Karpas-422 (cell line): ENCODE data around the gene IL16. TPM values are rescaled to one million over a fixed set of nuclear protein-coding genes. Genes with fewer than 3 reads are reported as not detected.

Source experiments
- DNase-seq: peaks from one replicate; pipeline ENCODE4 v3.0.0-alpha.2; 2015
- H2AFZ ChIP-seq: fragments of 200-600 bp; sonication (generic); 2 replicates; pipeline ENCODE4 v1.6.1; 2014; ENCODE audit warnings: antibody characterized with exemption, low read length, mixed read lengths
- H3K27ac ChIP-seq: fragments of 200-600 bp; sonication (generic); 2 replicates; pipeline ENCODE4 v1.5.1; 2014; ENCODE audit warnings: mild to moderate bottlenecking, low read length, moderate library complexity
- H3K27me3 ChIP-seq: fragments of 200-600 bp; sonication (generic); 2 replicates; pipeline ENCODE4 v1.6.1; 2014; ENCODE audit warnings: low read length, mixed read lengths
- H3K36me3 ChIP-seq: fragments of 200-600 bp; sonication (generic); 2 replicates; pipeline ENCODE4 v1.6.1; 2014; ENCODE audit warnings: low read length, mixed read lengths; ENCODE audit not compliant: insufficient read depth
- H3K4me1 ChIP-seq: fragments of 200-600 bp; sonication (generic); 2 replicates; pipeline ENCODE4 v1.6.1; 2014; ENCODE audit warnings: mild to moderate bottlenecking, low read length, mixed read lengths
- H3K4me2 ChIP-seq: fragments of 200-600 bp; sonication (generic); 2 replicates; pipeline ENCODE4 v1.6.1; 2014; ENCODE audit warnings: low read length, low read depth, mild to moderate bottlenecking; ENCODE audit not compliant: poor library complexity, severe bottlenecking
- H3K4me3 ChIP-seq: fragments of 200-600 bp; sonication (generic); 2 replicates; pipeline ENCODE4 v1.5.1; 2014; ENCODE audit warnings: mild to moderate bottlenecking, antibody characterized with exemption, low read length, mixed read lengths
- H3K79me2 ChIP-seq: fragments of 200-600 bp; sonication (generic); 2 replicates; pipeline ENCODE4 v1.6.1; 2014; ENCODE audit warnings: mild to moderate bottlenecking, low read length, mixed read lengths
- H3K9ac ChIP-seq: fragments of 200-600 bp; sonication (generic); 2 replicates; pipeline ENCODE4 v1.6.0; 2014; ENCODE audit warnings: low read length
- H3K9me2 ChIP-seq: fragments of 200-600 bp; sonication (generic), shearing (Covaris generic); replicated peaks from 2 replicates; pipeline ENCODE4 v1.6.0; 2014; ENCODE audit warnings: mild to moderate bottlenecking, low read length, moderate library complexity; ENCODE audit not compliant: insufficient read depth
- H3K9me3 ChIP-seq: fragments of 300-700, 200-600 bp; sonication (generic); 2 replicates; pipeline ENCODE4 v1.6.1; 2014; ENCODE audit warnings: low read length, mixed read lengths
- H4K20me1 ChIP-seq: fragments of 200-600 bp; sonication (generic); 2 replicates; pipeline ENCODE4 v1.6.1; 2014; ENCODE audit warnings: mild to moderate bottlenecking, antibody characterized with exemption, low read length, low read depth; ENCODE audit not compliant: insufficient read depth
- total RNA-seq: library from RNA; depleted of rRNA; stranded (reverse); fragments of >200 nt; shearing (Covaris generic); gene quantifications from 2 replicates; pipeline ENCODE4 v1.2.3, GENCODE V29; 2014; ENCODE audit warnings: low replicate concordance

The IL16 gene
- total RNA-seq, 1 experiment from 2014 or later, result 3.3 TPM

DNA sequence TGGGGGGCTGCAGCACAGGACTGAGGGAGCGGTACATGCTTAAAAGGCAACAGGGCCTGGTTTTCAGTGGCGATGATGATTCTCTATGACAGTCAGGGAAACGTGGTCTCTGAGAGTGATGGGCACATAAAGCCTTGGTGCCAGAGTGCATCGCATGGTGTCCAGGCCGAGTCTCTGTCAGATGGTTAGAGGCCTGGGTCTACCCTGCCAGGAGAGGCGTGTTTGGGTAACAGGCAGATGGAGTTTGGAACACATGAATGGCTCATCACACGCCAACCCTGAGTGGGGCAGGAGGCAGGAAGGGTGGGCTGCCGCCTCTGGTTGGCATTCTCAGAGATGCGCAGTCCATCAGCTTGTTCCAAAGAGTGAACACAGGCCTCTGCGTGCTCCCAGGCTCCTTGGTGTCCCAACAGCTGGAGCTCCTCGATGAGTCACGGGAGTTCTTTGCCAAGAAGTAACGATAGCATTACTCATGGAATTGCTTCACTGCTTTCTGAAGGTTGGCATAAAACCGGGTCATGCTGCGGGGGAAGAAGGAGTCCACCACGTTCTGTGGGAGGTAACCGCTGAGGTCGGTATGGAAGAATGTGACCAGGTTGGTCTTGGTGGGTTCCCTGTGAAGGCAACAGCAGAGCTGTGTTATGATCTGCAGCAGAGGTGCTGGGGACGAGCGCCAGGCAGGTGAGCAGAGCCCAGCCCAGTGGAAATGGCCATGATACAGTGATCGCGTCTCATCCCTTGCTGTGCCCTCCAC, 116.3 kb downstream of the IL16 start:
- Histone ChIP-seq H3K4me3 (no peak overlapping the region), H3K9me2 (no peaks in the 10 kb centered on the region), H3K27ac (no peak overlapping the region), H3K27me3 (no peaks in the 10 kb centered on the region), H3K4me2 (no peak overlapping the region), H2AFZ (no peak overlapping the region), H3K9me3 (no peaks in the 10 kb centered on the region), H3K4me1 (peaks cover 14% of the 10 kb centered on the region), H3K9ac (no peak overlapping the region), H4K20me1 (no peaks in the 10 kb centered on the region), H3K79me2 (no peaks in the 10 kb centered on the region), H3K36me3 (no peaks in the 10 kb centered on the region)
- DNase-seq, result no peak

DNA sequence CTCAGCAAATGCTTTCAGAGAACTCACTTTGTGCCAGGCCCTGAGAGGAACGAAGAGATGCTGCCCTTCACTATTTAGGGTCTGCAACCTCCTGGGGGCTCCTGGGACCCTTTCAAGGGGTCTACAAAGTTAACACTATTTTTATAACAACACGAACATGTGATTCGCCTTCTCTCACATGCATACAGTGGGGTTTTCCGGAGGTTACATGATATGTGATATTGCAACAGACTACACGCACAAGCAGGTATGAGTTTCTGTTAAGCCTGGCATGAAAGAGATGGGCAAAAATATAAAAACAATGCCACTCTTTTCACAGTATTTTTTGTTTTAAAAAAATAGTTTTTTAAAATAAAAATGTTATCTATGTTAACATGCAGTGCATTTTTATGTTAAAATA, 117.0 kb downstream of the IL16 start:
- no peaks in the 10 kb centered on the region for H3K27me3 ChIP-seq
- H3K79me2 ChIP-seq, result no peaks in the 10 kb centered on the region
- H3K36me3 ChIP-seq, result no peaks in the 10 kb centered on the region
- H3K4me1 ChIP-seq, result peaks cover 14% of the 10 kb centered on the region
- H3K9me3 ChIP-seq, result no peaks in the 10 kb centered on the region
- H4K20me1 ChIP-seq, result no peaks in the 10 kb centered on the region
- H3K9me2 ChIP-seq, result no peaks in the 10 kb centered on the region
- H3K27ac ChIP-seq, result no peak overlapping the region
- no peak overlapping the region for H3K4me3 ChIP-seq
- DNase-seq, result no peak
- no peak overlapping the region for H3K9ac ChIP-seq
- H3K4me2 ChIP-seq, result no peak overlapping the region
- H2AFZ ChIP-seq, result no peak overlapping the region

DNA sequence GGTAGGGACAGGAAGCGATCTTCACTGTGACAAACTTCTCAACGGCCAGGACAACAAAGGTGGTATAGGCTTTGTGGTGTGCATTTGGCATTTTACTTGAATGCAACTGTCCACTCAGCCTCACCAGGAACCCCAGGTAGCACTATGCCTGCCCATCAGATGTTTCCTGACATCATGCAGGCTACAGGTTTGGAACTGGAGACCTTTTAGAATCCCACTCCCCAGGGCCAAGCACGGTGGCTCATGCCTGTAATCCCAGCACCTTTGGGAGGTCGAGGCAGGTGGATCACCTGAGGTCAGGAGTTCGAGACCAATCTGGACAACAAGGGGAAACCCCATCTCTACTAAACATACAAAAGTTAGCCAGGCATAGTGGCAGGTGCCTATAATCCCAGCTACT, 117.7 kb downstream of the IL16 start:
- Histone ChIP-seq H3K9me2 (no peaks in the 10 kb centered on the region), H3K36me3 (no peaks in the 10 kb centered on the region), H3K27ac (no peak overlapping the region), H3K9me3 (no peaks in the 10 kb centered on the region), H3K4me1 (peaks cover 14% of the 10 kb centered on the region), H3K79me2 (no peaks in the 10 kb centered on the region), H3K4me2 (no peak overlapping the region), H2AFZ (no peak overlapping the region), H3K27me3 (no peaks in the 10 kb centered on the region), H3K4me3 (no peak overlapping the region), H3K9ac (no peak overlapping the region), H4K20me1 (no peaks in the 10 kb centered on the region)
- DNase-seq, result no peak

DNA sequence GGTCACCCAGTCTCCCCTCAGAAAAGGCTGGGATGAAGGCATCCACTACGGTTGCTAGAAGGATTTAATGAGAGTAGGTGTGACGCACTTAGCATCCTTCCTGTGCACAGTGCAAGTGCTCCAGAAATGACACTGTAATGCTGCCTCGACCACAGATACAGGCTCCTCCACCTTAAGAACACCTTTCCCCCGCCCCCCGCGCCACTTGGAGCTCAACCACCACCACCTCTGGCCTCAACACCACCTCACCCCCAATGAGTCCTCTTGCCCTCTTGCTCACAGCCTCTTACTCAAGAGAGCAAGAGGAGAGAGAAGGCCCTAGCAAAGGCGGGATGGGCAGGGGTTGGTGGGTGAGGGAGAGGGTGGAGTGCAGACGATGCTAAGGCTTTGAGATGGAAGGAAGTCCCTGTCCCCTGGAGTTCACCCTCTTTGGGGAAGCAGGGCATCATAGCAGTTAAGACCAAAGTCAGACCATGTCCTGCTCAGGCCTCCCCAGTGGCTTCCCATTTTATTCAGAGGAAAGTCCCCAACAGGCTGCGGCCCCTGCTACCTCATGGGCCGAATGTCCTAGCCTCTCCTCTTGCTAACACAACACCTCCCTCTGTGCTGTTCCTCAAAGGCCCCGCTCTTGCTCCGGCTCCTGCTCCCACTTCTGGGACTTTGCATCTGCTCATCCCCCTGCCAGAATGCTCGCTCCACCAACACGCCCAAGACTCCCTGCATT, 118.9 kb downstream of the IL16 start:
- H3K36me3 ChIP-seq, result no peaks in the 10 kb centered on the region
- H3K27me3 ChIP-seq, result no peaks in the 10 kb centered on the region
- H4K20me1 ChIP-seq, result no peaks in the 10 kb centered on the region
- H3K9me3 ChIP-seq, result no peaks in the 10 kb centered on the region
- no peak overlapping the region for H2AFZ ChIP-seq
- H3K9me2 ChIP-seq, result no peaks in the 10 kb centered on the region
- H3K4me3 ChIP-seq, result no peak overlapping the region
- no peak for DNase-seq
- no peak overlapping the region for H3K27ac ChIP-seq
- no peaks in the 10 kb centered on the region for H3K79me2 ChIP-seq
- H3K9ac ChIP-seq, result no peak overlapping the region
- H3K4me2 ChIP-seq, result no peak overlapping the region
- peaks cover 14% of the 10 kb centered on the region for H3K4me1 ChIP-seq

DNA sequence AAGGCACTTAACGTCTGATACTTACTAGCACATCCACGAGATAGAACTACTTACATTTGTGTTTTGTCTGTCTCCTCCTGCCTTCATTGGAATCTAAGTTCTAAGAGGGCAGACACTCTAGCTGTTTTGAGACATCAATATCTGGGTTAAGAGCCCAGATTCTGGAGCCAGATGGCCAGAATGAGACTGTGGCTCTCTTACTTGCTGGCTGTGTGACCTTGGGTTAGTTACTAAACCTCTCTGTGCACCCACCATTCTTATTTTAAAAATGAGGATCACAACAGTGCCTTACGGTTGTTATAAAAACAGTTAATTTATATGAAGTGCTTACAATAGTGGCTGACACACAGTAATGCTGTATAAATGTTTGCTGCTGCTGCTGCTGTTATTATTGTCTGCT, 119.6 kb downstream of the IL16 start:
- Histone ChIP-seq H3K36me3 (no peaks in the 10 kb centered on the region), H3K9me3 (no peaks in the 10 kb centered on the region), H3K27ac (no peak overlapping the region), H3K9ac (no peak overlapping the region), H3K9me2 (no peaks in the 10 kb centered on the region), H3K27me3 (no peaks in the 10 kb centered on the region), H3K79me2 (no peaks in the 10 kb centered on the region), H3K4me3 (no peak overlapping the region), H3K4me1 (peaks cover 14% of the 10 kb centered on the region), H2AFZ (no peak overlapping the region), H4K20me1 (no peaks in the 10 kb centered on the region), H3K4me2 (no peak overlapping the region)
- no peak for DNase-seq

DNA sequence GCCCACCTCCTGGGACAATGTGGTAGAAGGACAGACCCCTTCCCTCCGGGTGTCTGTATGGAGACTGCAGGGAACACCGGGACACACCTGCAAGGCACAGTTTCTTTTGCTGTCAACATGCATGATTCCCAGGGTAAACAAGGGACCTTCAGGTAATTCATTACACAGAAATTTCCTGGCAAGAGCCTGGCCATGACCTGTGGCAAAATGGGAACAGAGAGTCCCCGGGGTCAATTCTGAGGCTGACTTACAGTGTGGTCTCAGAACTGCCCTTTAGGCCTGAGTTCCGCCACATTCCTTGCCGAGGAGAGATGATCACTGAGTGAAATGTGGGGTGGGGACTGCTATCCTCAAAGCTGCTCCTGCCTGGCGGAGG, 121.0 kb downstream of the IL16 start:
- no peak overlapping the region for H3K9ac ChIP-seq
- H3K27me3 ChIP-seq, result no peaks in the 10 kb centered on the region
- no peak overlapping the region for H2AFZ ChIP-seq
- no peak overlapping the region for H3K4me2 ChIP-seq
- no peak overlapping the region for H3K27ac ChIP-seq
- peaks cover 7% of the 10 kb centered on the region for H3K4me1 ChIP-seq
- H3K4me3 ChIP-seq, result no peak overlapping the region
- no peaks in the 10 kb centered on the region for H3K9me3 ChIP-seq
- no peaks in the 10 kb centered on the region for H4K20me1 ChIP-seq
- no peak for DNase-seq
- no peaks in the 10 kb centered on the region for H3K36me3 ChIP-seq
- no peaks in the 10 kb centered on the region for H3K79me2 ChIP-seq
- H3K9me2 ChIP-seq, result no peaks in the 10 kb centered on the region

DNA sequence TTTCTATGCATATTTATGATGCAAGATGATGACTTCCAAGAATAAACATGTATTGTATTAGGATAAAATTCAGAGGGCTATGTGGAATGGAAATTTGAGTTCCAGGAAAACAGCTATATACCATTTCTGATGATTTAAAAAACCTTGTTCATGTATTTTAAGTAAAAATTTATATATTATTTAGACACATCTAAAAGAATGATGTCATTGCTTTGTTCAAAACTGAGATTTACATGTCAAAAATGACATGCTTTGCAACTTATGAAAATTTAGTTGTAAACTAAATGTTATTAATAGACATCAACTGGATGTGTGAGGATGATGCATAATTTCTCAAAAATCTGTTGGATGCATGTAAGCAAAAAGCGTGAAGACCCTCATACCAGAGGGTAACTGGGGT, 125.0 kb downstream of the IL16 start:
- no peak overlapping the region for H3K27ac ChIP-seq
- peaks cover 17% of the 10 kb centered on the region for H3K4me1 ChIP-seq
- H3K9me3 ChIP-seq, result no peaks in the 10 kb centered on the region
- no peaks in the 10 kb centered on the region for H4K20me1 ChIP-seq
- no peak overlapping the region for H3K4me3 ChIP-seq
- H3K9me2 ChIP-seq, result no peaks in the 10 kb centered on the region
- H3K36me3 ChIP-seq, result no peaks in the 10 kb centered on the region
- no peaks in the 10 kb centered on the region for H3K79me2 ChIP-seq
- no peak overlapping the region for H3K4me2 ChIP-seq
- no peak overlapping the region for H3K9ac ChIP-seq
- DNase-seq, result no peak
- H3K27me3 ChIP-seq, result no peaks in the 10 kb centered on the region
- no peak overlapping the region for H2AFZ ChIP-seq

DNA sequence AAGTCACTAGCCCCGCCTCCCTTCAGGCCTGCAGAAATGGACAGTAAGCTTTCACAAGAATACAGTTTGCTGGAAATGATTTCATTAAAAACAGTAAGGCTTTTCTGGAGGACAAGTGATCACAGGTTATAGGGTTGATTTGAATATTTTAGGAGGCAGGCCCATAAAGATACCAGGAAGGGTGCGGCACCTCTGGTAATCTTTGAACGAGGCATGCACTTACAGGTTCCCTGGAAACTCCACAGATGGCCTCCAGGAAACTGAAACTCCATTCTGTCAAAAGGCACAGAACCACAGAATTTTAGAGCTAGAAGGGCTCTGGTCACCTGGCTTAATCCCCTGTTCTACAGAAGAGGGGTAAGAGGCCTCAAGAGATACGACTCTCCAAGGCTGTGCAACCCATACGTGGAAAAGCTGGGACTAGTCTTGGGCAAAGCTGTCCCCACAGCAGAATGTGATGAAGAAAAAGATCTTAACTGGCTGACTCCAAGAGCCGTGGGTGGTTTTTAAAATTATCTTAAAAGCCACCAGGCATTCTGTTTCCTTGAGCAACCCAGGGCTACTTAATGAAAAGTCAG, 126.1 kb downstream of the IL16 start:
- H3K27ac ChIP-seq, result no peak overlapping the region
- peaks cover 10% of the 10 kb centered on the region for H3K4me1 ChIP-seq
- H3K4me2 ChIP-seq, result no peak overlapping the region
- H3K9me2 ChIP-seq, result no peaks in the 10 kb centered on the region
- DNase-seq, result no peak
- no peak overlapping the region for H3K4me3 ChIP-seq
- no peaks in the 10 kb centered on the region for H3K9me3 ChIP-seq
- no peak overlapping the region for H2AFZ ChIP-seq
- no peaks in the 10 kb centered on the region for H3K27me3 ChIP-seq
- H3K79me2 ChIP-seq, result no peaks in the 10 kb centered on the region
- no peaks in the 10 kb centered on the region for H4K20me1 ChIP-seq
- H3K36me3 ChIP-seq, result no peaks in the 10 kb centered on the region
- no peak overlapping the region for H3K9ac ChIP-seq
